HEK293T (cell line): ENCODE results near the gene CA5B.
"Not testable (repeated sequence)": the region's sequence is repeated elsewhere in the genome, so short reads cannot be mapped to it uniquely, and the experiment has no call there.

ENCODE experiments used
- BHLHE40 ChIP-seq: fragments of 450-650 bp; IDR thresholded peaks from 2 replicates; pipeline ENCODE4 v1.6.1; 2016; ENCODE audit warnings: mild to moderate bottlenecking, moderate library complexity, borderline replicate concordance
- CTBP1 ChIP-seq: fragments of 450-650 bp; IDR thresholded peaks from 2 replicates; pipeline ENCODE4 v1.6.1; 2016; ENCODE audit warnings: borderline replicate concordance
- ELF4 ChIP-seq: fragments of 450-650 bp; IDR thresholded peaks from 2 replicates; pipeline ENCODE4 v1.6.1; 2017; ENCODE audit warnings: antibody characterized with exemption
- FOXA1 ChIP-seq: fragments of 450-650 bp; IDR thresholded peaks from 2 replicates; pipeline ENCODE4 v1.6.1; 2016; ENCODE audit warnings: mild to moderate bottlenecking
- FOXK2 ChIP-seq: fragments of 450-650 bp; IDR thresholded peaks from 2 replicates; pipeline ENCODE4 v1.6.1; 2016; ENCODE audit warnings: mild to moderate bottlenecking
- HDGF ChIP-seq: fragments of 450-650 bp; IDR thresholded peaks from 2 replicates; pipeline ENCODE4 v1.6.1; 2017; ENCODE audit warnings: antibody characterized with exemption, borderline replicate concordance
- L3MBTL2 ChIP-seq: fragments of 450-650 bp; conservative IDR thresholded peaks from 2 replicates; pipeline ENCODE4 v1.6.1; 2016; ENCODE audit warnings: mild to moderate bottlenecking
- SUZ12 ChIP-seq: fragments of 450-650 bp; IDR thresholded peaks from 2 replicates; pipeline ENCODE4 v1.6.1; 2016; ENCODE audit warnings: mild to moderate bottlenecking

DNA sequence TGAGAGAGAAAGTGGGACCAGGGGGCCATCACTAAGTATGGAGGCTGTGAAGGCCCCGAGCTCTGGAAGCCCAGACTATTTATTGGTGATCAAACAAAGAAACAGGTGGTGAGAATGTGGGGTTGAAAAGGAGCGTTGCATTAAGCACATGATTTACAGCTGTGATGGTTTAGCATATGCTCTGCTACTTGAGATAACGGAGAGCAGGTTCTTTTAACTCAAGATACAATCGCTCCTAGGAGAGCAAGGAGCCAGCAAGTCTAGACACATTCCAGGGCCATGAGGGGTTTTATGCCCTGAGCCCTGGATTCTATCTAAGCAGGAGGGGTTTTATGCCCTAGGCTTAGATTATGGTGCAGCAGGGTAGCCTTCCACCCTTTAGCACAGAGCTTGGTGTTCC is 6.7 kb upstream of the CA5B start:
- TF ChIP-seq SUZ12, FOXK2, L3MBTL2, ELF4, CTBP1, HDGF, FOXA1, BHLHE40: not testable (repeated sequence)
